ENCODE data around the gene TLR10.

DNA sequence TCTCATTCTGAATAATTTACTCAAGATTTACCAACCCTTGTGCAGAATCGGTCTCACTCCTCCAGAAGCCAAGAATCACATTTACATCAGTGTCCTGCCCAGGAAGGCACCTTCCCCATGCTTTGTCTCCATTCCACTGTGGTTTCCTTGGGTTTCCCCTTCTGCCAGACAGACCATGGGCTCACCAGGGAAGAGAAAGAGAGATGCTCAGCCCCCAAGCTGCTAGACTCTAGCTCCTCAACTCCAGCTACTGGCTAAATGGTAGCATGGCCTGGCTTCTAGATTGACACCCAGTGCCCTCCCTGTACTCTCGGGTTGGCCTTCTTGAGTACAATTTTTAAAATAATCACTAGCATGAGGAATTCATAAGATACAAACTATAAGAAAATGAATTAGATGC, 12.9 kb downstream of the TLR10 start:
- TF ChIP-seq, protein P1, sequence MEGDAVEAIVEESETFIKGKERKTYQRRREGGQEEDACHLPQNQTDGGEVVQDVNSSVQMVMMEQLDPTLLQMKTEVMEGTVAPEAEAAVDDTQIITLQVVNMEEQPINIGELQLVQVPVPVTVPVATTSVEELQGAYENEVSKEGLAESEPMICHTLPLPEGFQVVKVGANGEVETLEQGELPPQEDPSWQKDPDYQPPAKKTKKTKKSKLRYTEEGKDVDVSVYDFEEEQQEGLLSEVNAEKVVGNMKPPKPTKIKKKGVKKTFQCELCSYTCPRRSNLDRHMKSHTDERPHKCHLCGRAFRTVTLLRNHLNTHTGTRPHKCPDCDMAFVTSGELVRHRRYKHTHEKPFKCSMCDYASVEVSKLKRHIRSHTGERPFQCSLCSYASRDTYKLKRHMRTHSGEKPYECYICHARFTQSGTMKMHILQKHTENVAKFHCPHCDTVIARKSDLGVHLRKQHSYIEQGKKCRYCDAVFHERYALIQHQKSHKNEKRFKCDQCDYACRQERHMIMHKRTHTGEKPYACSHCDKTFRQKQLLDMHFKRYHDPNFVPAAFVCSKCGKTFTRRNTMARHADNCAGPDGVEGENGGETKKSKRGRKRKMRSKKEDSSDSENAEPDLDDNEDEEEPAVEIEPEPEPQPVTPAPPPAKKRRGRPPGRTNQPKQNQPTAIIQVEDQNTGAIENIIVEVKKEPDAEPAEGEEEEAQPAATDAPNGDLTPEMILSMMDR (conservative IDR thresholded peaks at IDR 0.05; ENCODE audit: low read length): no peak
- TF ChIP-seq EZH2phosphoT487 (IDR thresholded peaks at IDR 0.05; ENCODE audit: borderline replicate concordance): no peak
